Psoas muscle (tissue), 8 donors: ENCODE measurements around the gene NOL9. TPM values are rescaled to one million over a fixed set of nuclear protein-coding genes. Genes with fewer than 3 reads are reported as not detected.

Experiments
- ATAC-seq, 4 donors: fragments of 200-7000 bp; cut with Tn5 transposase; one replicate each; pipeline ENCODE4 v1.9.1; 2020; ENCODE audit warnings: moderate library complexity in 3 of 4, mild to moderate bottlenecking in 2 of 4
- DNase-seq, 2 donors: peaks; one replicate each; pipeline ENCODE4 v3.0.0-alpha.2; 2020
- H3K27ac ChIP-seq: fragments of 200-600 bp; one replicate; pipeline ENCODE4 v1.8.0; 2022
- H3K27me3 ChIP-seq, 3 donors: fragments of 200-600 bp in 1 of 3; one replicate each; pipeline versions ENCODE4 v1.6.1 to v1.8.0; 2013 to 2022; ENCODE audit warnings: low read length in 2 of 3, mild to moderate bottlenecking in 2 of 3, moderate library complexity in 1 of 3; ENCODE audit not compliant: insufficient read depth in 3 of 3
- H3K36me3 ChIP-seq, 2 donors: fragments of 200-600 bp in 1 of 2; one replicate each; pipeline versions ENCODE4 v1.6.1 to v1.8.0; 2013 to 2022; ENCODE audit warnings: low read depth in 1 of 2, mild to moderate bottlenecking in 1 of 2, moderate library complexity in 1 of 2; ENCODE audit not compliant: insufficient read depth in 1 of 2
- H3K4me1 ChIP-seq: fragments of 200-600 bp; one replicate; pipeline ENCODE4 v1.8.0; 2022
- H3K4me3 ChIP-seq: fragments of 200-600 bp; one replicate; pipeline ENCODE4 v1.8.0; 2022; ENCODE audit warnings: mild to moderate bottlenecking
- H3K9me3 ChIP-seq: fragments of 200-600 bp; one replicate; pipeline ENCODE4 v1.8.0; 2022
- CTCF ChIP-seq: fragments of 200-600 bp; IDR thresholded peaks from one replicate; pipeline ENCODE4 v1.8.0; 2022; ENCODE audit warnings: antibody characterized with exemption
- WGBS, 3 donors: extraction: QIAGEN DNeasy Blood & Tissue Kit; methylation state at CpG; one replicate each; pipeline versions ENCODE4 v1.1.6 to v1.1.7; 2013; 5-methylcytosine and 5-hydroxymethylcytosine counted together
- intact Hi-C, 2 donors: fragments of 100-400 bp; cut with DNase I; formaldehyde crosslinking; loops; one replicate each; pipeline versions ENCODE4 v1.11.0 to v1.14.2; 2022
- polyA plus RNA-seq, 3 donors: library from polyadenylated mRNA; stranded (reverse); fragments of 200-250 nt; gene quantifications; one replicate each; pipeline ENCODE4 v1.2.3, GENCODE V29; 2013
- total RNA-seq, 4 donors: library from RNA; stranded (reverse); fragmentation: NEBNext Ultra II Directional in 2 of 4; extraction: Animal tissue kit (Norgen Biotek cat#: 25700) in 2 of 4; gene quantifications; one replicate each; pipeline versions ENCODE4 v1.2.1 to v1.2.4, GENCODE V29; 2021 to 2023
- donor health status: healthy with polysubstance abuse.
- donor health status: DM: no; HTN: no; CAD: no; lungs with moderate emphysema.
- donor health status: Bipolar disorder and iron deficiency.
- donor health status: healthy.
- donor health status: DM: yes; HTN: yes; CAD: no.
- donor health status: DM: no; HTN: no; CAD: no.
- donor health status: DM: no; HTN: no; CAD: no.
- donor health status: DM: yes; HTN: yes; CAD: no.

Gene NOL9
- total and polyA plus RNA-seq, 7 donors, result 5.0 to 26.1 (median 17.1) TPM

GRCh38 chr1:6474815-6475282, 79.5 kb downstream of the NOL9 start:
- H3K36me3 ChIP-seq, result peaks cover 0 to 9% of the 10 kb centered on the region in 2 donors
- WGBS, 3 donors, result 86 to 89% (median 87%) methylated on average over 13 of the region's 13 CpGs

GRCh38 chr1:6473974-6474814, 80.1 kb downstream of the NOL9 start:
- 80 to 84% (median 80%) methylated on average over 30 to 33 of the region's 33 CpGs for WGBS, 3 donors
- H3K4me3 ChIP-seq, result no peak overlapping the region
- H3K27ac ChIP-seq, result no peak overlapping the region
- DNase-seq (no peak), ATAC-seq (no peak)
- H3K9me3 ChIP-seq, result no peaks in the 10 kb centered on the region
- peaks cover 0 to 4% (median 0%) of the 10 kb centered on the region in 3 donors for H3K27me3 ChIP-seq
- H3K36me3 ChIP-seq, result peaks cover 0 to 9% of the 10 kb centered on the region in 2 donors
- H3K4me1 ChIP-seq, result no peaks in the 10 kb centered on the region
- no peak for TF ChIP-seq CTCF
- intact Hi-C loops, result no loop called here

More at GRCh38 chr1:6474815-6475282, 79.5 kb downstream of the NOL9 start:
- Histone ChIP-seq H3K4me3 (no peak overlapping the region), H3K27me3 (peaks cover 0 to 4% (median 0%) of the 10 kb centered on the region in 3 donors), H3K27ac (no peak overlapping the region), H3K9me3 (no peaks in the 10 kb centered on the region), H3K4me1 (no peaks in the 10 kb centered on the region)
- intact Hi-C loops, result no loop called here
- TF ChIP-seq CTCF, result no peak
- no peak for DNase-seq
- ATAC-seq, result no peak

DNA sequence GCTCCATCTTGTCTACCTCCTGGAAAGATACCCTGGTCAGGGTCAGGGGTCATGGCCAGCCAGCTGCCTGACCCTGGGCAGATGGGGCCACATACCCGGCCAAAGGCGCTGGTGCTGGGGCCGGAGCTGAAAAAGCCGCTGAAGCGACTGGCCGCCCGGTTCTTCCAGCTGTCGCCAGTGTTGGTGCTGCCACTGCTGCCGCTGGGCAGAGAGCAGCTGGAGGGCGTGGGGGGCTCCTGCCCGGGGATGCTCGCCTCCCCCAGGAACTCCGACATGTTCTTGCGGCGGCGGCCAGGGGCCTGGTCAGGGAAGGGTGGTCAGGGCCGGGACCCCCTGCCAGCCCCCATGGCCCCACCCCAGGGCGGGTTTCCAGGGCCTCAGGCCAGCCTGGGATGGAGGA, 81.2 kb downstream of the NOL9 start:
- H3K27me3 ChIP-seq, result peaks cover 0 to 4% (median 0%) of the 10 kb centered on the region in 3 donors
- DNase-seq, result no peak
- H3K27ac ChIP-seq, result no peak overlapping the region
- intact Hi-C loops, result no loop called here
- no peak for TF ChIP-seq CTCF
- no peak for ATAC-seq
- H3K9me3 ChIP-seq, result no peaks in the 10 kb centered on the region
- no peaks in the 10 kb centered on the region for H3K4me1 ChIP-seq
- peaks cover 0 to 9% of the 10 kb centered on the region in 2 donors for H3K36me3 ChIP-seq
- 88 to 96% (median 93%) methylated on average over 18 of the region's 18 CpGs for WGBS, 3 donors
- H3K4me3 ChIP-seq, result no peak overlapping the region

- TF ChIP-seq CTCF, result no peak
- H3K4me1 ChIP-seq, result no peaks in the 10 kb centered on the region
- H3K27me3 ChIP-seq, result peaks cover 0 to 4% (median 0%) of the 10 kb centered on the region in 3 donors
- intact Hi-C loops, result no loop called here
- WGBS, 3 donors, result 82 to 85% (median 84%) methylated on average over 10 of the region's 10 CpGs
- H3K4me3 ChIP-seq, result no peak overlapping the region
- no peak overlapping the region for H3K27ac ChIP-seq
- no peaks in the 10 kb centered on the region for H3K9me3 ChIP-seq
- ATAC-seq, result no peak
- no peak for DNase-seq
- peaks cover 0 to 9% of the 10 kb centered on the region in 2 donors for H3K36me3 ChIP-seq
Observed at GRCh38 chr1:6472391-6472790, 81.9 kb downstream of the NOL9 start.
